ENCODE measurements around the gene RAD9A. TPM values are rescaled to one million over a fixed set of nuclear protein-coding genes. Genes with fewer than 3 reads are reported as not detected.

RAD9A gene
- total RNA-seq, 2 donors from 2014 or later: 22.6 to 49.4 TPM

- H3K4me1 ChIP-seq: peaks cover 35% of the 10 kb centered on the region
- intact Hi-C loops (cut with DNase I): no loop called here
- no peak overlapping the region for H3K4me3 ChIP-seq
- no peaks in the 10 kb centered on the region for H3K27me3 ChIP-seq
- no peaks in the 10 kb centered on the region for H3K36me3 ChIP-seq (replicated peaks in 1 of 2; ENCODE audit: insufficient read depth in 1 of 2, low read depth in 2 of 2)
- no peaks in the 10 kb centered on the region for H3K9me3 ChIP-seq
- 59 to 64% methylated on average over 7 of the region's 7 CpGs for WGBS, 2 donors
- no peak for DNase-seq
- ATAC-seq: no peak
- no peak for TF ChIP-seq POLR2A (IDR thresholded peaks at IDR 0.05)
- TF ChIP-seq, protein P1, sequence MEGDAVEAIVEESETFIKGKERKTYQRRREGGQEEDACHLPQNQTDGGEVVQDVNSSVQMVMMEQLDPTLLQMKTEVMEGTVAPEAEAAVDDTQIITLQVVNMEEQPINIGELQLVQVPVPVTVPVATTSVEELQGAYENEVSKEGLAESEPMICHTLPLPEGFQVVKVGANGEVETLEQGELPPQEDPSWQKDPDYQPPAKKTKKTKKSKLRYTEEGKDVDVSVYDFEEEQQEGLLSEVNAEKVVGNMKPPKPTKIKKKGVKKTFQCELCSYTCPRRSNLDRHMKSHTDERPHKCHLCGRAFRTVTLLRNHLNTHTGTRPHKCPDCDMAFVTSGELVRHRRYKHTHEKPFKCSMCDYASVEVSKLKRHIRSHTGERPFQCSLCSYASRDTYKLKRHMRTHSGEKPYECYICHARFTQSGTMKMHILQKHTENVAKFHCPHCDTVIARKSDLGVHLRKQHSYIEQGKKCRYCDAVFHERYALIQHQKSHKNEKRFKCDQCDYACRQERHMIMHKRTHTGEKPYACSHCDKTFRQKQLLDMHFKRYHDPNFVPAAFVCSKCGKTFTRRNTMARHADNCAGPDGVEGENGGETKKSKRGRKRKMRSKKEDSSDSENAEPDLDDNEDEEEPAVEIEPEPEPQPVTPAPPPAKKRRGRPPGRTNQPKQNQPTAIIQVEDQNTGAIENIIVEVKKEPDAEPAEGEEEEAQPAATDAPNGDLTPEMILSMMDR (IDR thresholded peaks at IDR 0.05): no peak
- no peak overlapping the region for H3K27ac ChIP-seq
Observed at GRCh38 chr11:67367761-67368227, 24.0 kb upstream of the RAD9A start.

DNA sequence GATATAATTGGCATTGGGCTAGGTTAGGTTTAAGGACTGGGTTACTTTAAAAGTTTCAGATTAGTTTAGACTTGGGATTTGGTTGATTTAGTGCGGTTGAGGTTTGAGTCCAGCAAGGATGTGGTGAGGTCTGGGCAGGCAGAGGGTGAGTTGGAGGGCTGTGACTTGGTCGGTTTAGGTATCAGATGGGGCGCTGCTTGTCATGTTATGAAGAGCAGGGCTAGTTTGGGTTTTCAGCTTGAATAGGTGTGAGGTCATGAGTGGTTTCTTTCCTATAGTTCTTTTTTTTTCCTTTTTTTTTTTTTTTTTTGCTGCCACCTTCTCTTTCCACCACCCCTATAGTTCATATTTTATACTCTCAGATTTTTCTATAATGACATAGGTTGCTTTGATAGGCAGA lies 23.2 kb upstream of the RAD9A start:
- whole genome bisulfite sequencing, 2 donors: 76 to 77% methylated on average over 3 of the region's 3 CpGs
- no peaks in the 10 kb centered on the region for H3K36me3 ChIP-seq (replicated peaks in 1 of 2; ENCODE audit: insufficient read depth in 1 of 2, low read depth in 2 of 2)

DNA sequence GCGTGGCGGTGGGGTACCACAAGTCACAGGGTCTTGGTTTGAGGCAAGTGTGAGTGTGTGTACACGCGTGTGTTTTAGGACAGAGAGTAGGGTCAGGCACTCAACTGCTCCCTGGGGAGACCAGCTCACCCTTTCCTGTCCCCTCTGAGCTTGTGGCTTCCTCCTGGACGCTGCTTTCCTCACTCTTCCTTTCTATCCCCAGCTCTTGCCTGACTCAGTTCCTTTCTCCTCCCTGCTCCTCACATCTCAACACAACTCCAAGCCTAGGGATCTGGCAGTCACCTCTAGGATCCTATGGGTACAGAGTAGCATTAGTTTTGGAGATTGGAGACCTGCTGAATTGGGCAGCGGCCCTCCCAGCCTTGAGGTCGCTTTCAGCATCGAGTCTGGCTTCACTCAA lies 22.5 kb upstream of the RAD9A start:
- no peak for ATAC-seq

More for the DNA sequence above, 23.2 kb upstream of the RAD9A start:
- Histone ChIP-seq H3K9me3 (no peaks in the 10 kb centered on the region), H3K4me3 (no peak overlapping the region), H3K27me3 (no peaks in the 10 kb centered on the region), H3K4me1 (peaks cover 40% of the 10 kb centered on the region), H3K27ac (no peak overlapping the region)
- ATAC-seq: no peak
- intact Hi-C loops (cut with DNase I): no loop called here
- DNase-seq: no peak
- TF ChIP-seq, protein P1 (IDR thresholded peaks at IDR 0.05): no peak
- no peak for TF ChIP-seq POLR2A (IDR thresholded peaks at IDR 0.05)

GRCh38 chr11:67369801-67370284 lies 21.9 kb upstream of the RAD9A start:
- intact Hi-C loops (cut with DNase I): no loop called here
- H3K4me3 ChIP-seq: no peak overlapping the region
- no peak overlapping the region for H3K27ac ChIP-seq
- no peak for TF ChIP-seq POLR2A (IDR thresholded peaks at IDR 0.05)
- TF ChIP-seq, protein P1 (IDR thresholded peaks at IDR 0.05): no peak
- no peak for ATAC-seq
- H3K4me1 ChIP-seq: peaks cover 52% of the 10 kb centered on the region
- H3K36me3 ChIP-seq (replicated peaks in 1 of 2; ENCODE audit: insufficient read depth in 1 of 2, low read depth in 2 of 2): no peaks in the 10 kb centered on the region
- WGBS, 2 donors: 44 to 60% methylated on average over 11 of the region's 12 CpGs
- no peaks in the 10 kb centered on the region for H3K27me3 ChIP-seq
- H3K9me3 ChIP-seq: no peaks in the 10 kb centered on the region
- no peak for DNase-seq

More for the DNA sequence above, 22.5 kb upstream of the RAD9A start:
- Histone ChIP-seq H3K9me3 (no peaks in the 10 kb centered on the region), H3K4me1 (peaks cover 46% of the 10 kb centered on the region), H3K27me3 (no peaks in the 10 kb centered on the region), H3K36me3 (replicated peaks in 1 of 2; ENCODE audit: insufficient read depth in 1 of 2, low read depth in 2 of 2) (no peaks in the 10 kb centered on the region), H3K27ac (no peak overlapping the region), H3K4me3 (no peak overlapping the region)
- DNase-seq: no peak
- intact Hi-C loops (cut with DNase I): no loop called here
- 83 to 91% methylated on average over 8 of the region's 8 CpGs for whole genome bisulfite sequencing, 2 donors
- no peak for TF ChIP-seq POLR2A (IDR thresholded peaks at IDR 0.05)
- TF ChIP-seq, protein P1 (IDR thresholded peaks at IDR 0.05): no peak

All from body of pancreas (tissue), 4 donors.